Astrocyte (in vitro differentiated cells and primary cell): ENCODE data around the gene EDIL3.

Source experiments
- EZH2 ChIP-seq: IDR thresholded peaks from 2 replicates; pipeline ENCODE4 v1.6.1; 2012; ENCODE audit warnings: mild to moderate bottlenecking, low read length, inconsistent platforms; ENCODE audit not compliant: insufficient read depth
- TF ChIP-seq, protein P1 (sequence below): IDR thresholded peaks from 2 replicates; pipeline ENCODE4 v1.5.1; 2011; ENCODE audit warnings: low read depth, mild to moderate bottlenecking, inconsistent platforms, low read length, moderate library complexity; ENCODE audit not compliant: insufficient read depth

DNA sequence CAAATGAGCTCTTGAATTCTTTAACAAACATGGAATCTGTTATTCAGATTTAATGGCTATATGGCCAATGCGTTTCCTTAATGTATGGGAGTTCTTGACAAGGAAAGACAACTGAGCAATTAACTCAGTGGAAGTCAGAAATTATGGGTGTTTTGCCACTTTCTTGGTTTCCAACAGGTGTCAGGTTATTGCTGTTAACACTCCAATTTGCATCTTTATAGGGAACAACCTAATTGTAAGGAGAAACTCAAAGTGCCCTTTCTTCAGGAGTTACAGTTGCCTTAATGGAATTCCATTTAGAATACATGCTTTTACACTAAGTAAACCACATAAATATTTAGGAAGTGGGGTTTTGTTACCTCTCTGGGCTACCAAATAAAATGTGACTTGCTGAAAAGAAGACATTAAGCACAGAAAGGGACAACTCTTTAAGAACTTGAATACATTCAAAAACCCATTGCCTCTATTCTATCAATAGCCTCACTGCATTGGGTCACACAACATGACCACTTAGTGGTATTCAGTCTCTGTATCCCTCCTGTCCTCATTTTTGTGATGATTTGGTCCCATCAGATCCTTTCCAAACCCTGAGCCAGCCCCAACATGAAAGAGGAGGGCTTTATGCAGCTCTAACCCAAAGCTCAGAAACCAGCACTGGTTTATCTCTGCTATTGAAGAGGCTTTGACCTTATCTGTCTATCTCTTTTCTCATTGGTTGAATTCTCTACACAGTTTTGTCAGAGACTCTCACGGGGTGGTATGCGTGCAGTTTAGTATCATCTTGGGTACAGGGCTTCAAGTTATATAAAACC is 118.7 kb downstream of the EDIL3 start:
- TF ChIP-seq, protein P1, sequence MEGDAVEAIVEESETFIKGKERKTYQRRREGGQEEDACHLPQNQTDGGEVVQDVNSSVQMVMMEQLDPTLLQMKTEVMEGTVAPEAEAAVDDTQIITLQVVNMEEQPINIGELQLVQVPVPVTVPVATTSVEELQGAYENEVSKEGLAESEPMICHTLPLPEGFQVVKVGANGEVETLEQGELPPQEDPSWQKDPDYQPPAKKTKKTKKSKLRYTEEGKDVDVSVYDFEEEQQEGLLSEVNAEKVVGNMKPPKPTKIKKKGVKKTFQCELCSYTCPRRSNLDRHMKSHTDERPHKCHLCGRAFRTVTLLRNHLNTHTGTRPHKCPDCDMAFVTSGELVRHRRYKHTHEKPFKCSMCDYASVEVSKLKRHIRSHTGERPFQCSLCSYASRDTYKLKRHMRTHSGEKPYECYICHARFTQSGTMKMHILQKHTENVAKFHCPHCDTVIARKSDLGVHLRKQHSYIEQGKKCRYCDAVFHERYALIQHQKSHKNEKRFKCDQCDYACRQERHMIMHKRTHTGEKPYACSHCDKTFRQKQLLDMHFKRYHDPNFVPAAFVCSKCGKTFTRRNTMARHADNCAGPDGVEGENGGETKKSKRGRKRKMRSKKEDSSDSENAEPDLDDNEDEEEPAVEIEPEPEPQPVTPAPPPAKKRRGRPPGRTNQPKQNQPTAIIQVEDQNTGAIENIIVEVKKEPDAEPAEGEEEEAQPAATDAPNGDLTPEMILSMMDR, result no peak
- TF ChIP-seq EZH2, result no peak
